GM12878 (cell line): ENCODE data around the gene ATP2B1. TPM values are rescaled to one million over a fixed set of nuclear protein-coding genes. Genes with fewer than 3 reads are reported as not detected.

Source experiments
- ATAC-seq: fragments of 200-7000 bp; cut with Tn5 transposase; 3 replicates; pipeline ENCODE4 v1.9.1; 2020; ENCODE audit warnings: mild to moderate bottlenecking, moderate library complexity
- BruUV-seq: library from RNA; stranded (reverse); fragments of 400-500 nt; replicated peaks from 2 replicates; lab custom pipeline; 2021; lab: Mats Ljungman, UMichigan
- CTCF ChIA-PET: fragments of 300-600 bp; sonication (Branson Sonifier 250); formaldehyde crosslinking; extraction: SDS; loops from one replicate; lab custom pipeline; 2021; ENCODE audit warnings: inconsistent platforms; lab: Yijun Ruan, JAX
- POLR2A ChIA-PET: fragments of 350-600 bp; formaldehyde crosslinking; extraction: SDS; loops from one replicate; lab custom pipeline; 2021; ENCODE audit warnings: inconsistent platforms; lab: Charles Lee
- RAD21 ChIA-PET: fragments of 300-600 bp; sonication (Branson Sonifier 250); formaldehyde crosslinking; loops from one replicate; lab custom pipeline; 2023; ENCODE audit warnings: antibody characterized with exemption; ENCODE audit not compliant: unreplicated experiment; lab: Charles Lee
- SMC1A ChIA-PET: fragments of 300-600 bp; sonication (Branson Sonifier 250); formaldehyde crosslinking; loops from one replicate; lab custom pipeline; 2023; ENCODE audit not compliant: unreplicated experiment, uncharacterized antibody; lab: Charles Lee
- DNase-seq: peaks from one replicate; pipeline ENCODE4 v3.0.0-alpha.2; 2011; ENCODE audit warnings: low read depth, low spot score
- FAIRE-seq: peaks from 3 replicates; lab custom pipeline; 2011; peaks lifted over from hg19 to GRCh38; lab: Jason Lieb, UNC
- H2AFZ ChIP-seq: 2 replicates; pipeline ENCODE4 v1.6.0; 2011; ENCODE audit warnings: low read depth, low read length, control low read depth; ENCODE audit not compliant: control insufficient read depth
- H3K27ac ChIP-seq: 2 replicates; pipeline ENCODE4 v1.5.1; 2011; ENCODE audit warnings: control low read depth; ENCODE audit not compliant: control insufficient read depth, insufficient read depth
- H3K27me3 ChIP-seq, 2 experiments: replicated peaks in 1 of 2; 2 replicates each; pipeline versions ENCODE4 v1.6.0 to v1.6.1; 2011; ENCODE audit warnings: low read length in 1 of 2; ENCODE audit not compliant: control insufficient read depth in 2 of 2, insufficient read depth in 2 of 2
- H3K36me3 ChIP-seq, 2 experiments: 2 replicates each; pipeline ENCODE4 v1.5.1; 2011; ENCODE audit warnings: low read length in 1 of 2; ENCODE audit not compliant: control insufficient read depth in 2 of 2, insufficient read depth in 2 of 2
- H3K4me1 ChIP-seq: 2 replicates; pipeline ENCODE4 v1.6.1; 2011; ENCODE audit warnings: mild to moderate bottlenecking, low read length, moderate library complexity, mixed read lengths; ENCODE audit not compliant: control insufficient read depth, insufficient read depth
- H3K4me2 ChIP-seq: 2 replicates; pipeline ENCODE4 v1.6.0; 2011; ENCODE audit warnings: control low read depth; ENCODE audit not compliant: control insufficient read depth, insufficient read depth
- H3K4me3 ChIP-seq: fragments of 200-600 bp; sonication (generic); 2 replicates; pipeline ENCODE4 v1.5.1; 2016
- H3K79me2 ChIP-seq: 2 replicates; pipeline ENCODE4 v1.6.0; 2011; ENCODE audit warnings: low read length; ENCODE audit not compliant: control insufficient read depth, insufficient read depth
- H3K9ac ChIP-seq: 2 replicates; pipeline ENCODE4 v1.8.0; 2011; ENCODE audit warnings: low read length, control low read depth, mixed read lengths; ENCODE audit not compliant: control insufficient read depth, insufficient read depth
- H3K9me3 ChIP-seq: replicated peaks from 3 replicates; pipeline ENCODE4 v1.5.1; 2011; ENCODE audit warnings: mild to moderate bottlenecking, low read length; ENCODE audit not compliant: control insufficient read depth, insufficient read depth
- H4K20me1 ChIP-seq: 2 replicates; pipeline ENCODE4 v1.6.0; 2011; ENCODE audit not compliant: control insufficient read depth, insufficient read depth
- BRCA1 ChIP-seq: IDR thresholded peaks from 2 replicates; pipeline ENCODE4 v1.6.1; 2011; ENCODE audit warnings: low read depth, low read length, improper control_type of control experiment
- CHD1 ChIP-seq: IDR thresholded peaks from 2 replicates; pipeline ENCODE4 v1.6.1; 2012; ENCODE audit warnings: low read depth, low read length, improper control_type of control experiment
- CREM ChIP-seq: IDR thresholded peaks from 2 replicates; pipeline ENCODE4 v1.6.1; 2014; ENCODE audit warnings: antibody characterized with exemption, low read depth
- EZH2 ChIP-seq: IDR thresholded peaks from 2 replicates; pipeline ENCODE4 v1.6.1; 2012; ENCODE audit warnings: low read depth, mild to moderate bottlenecking, control low read depth, inconsistent platforms, low read length, borderline replicate concordance; ENCODE audit not compliant: control insufficient read depth
- HDAC6 ChIP-seq: fragments of 200-600 bp; sonication (generic); IDR thresholded peaks from one replicate; pipeline ENCODE4 v1.8.0; 2017; ENCODE audit warnings: antibody characterized with exemption; ENCODE audit not compliant: unreplicated experiment
- IKZF1 ChIP-seq: fragments of 450-650 bp; conservative IDR thresholded peaks from 2 replicates; pipeline ENCODE4 v1.6.1; 2017; ENCODE audit warnings: antibody characterized with exemption, mild to moderate bottlenecking
- IRF3 ChIP-seq: fragments of 450-650 bp; IDR thresholded peaks from 2 replicates; pipeline ENCODE4 v1.6.1; 2014; ENCODE audit warnings: mild to moderate bottlenecking
- KAT2A ChIP-seq: conservative IDR thresholded peaks from 2 replicates; pipeline ENCODE4 v1.6.1; 2011; ENCODE audit warnings: low read depth, low read length; ENCODE audit not compliant: control insufficient read depth
- MTA3 ChIP-seq: IDR thresholded peaks from 2 replicates; pipeline ENCODE4 v1.6.1; 2012; ENCODE audit warnings: low read length, inconsistent platforms, borderline replicate concordance
- NBN ChIP-seq: fragments of 450-650 bp; IDR thresholded peaks from 2 replicates; pipeline ENCODE4 v1.6.1; 2016
- POLR2A ChIP-seq: IDR thresholded peaks from 2 replicates; pipeline ENCODE4 v1.6.1; 2011; ENCODE audit warnings: low read depth, mild to moderate bottlenecking, low read length
- RAD21 ChIP-seq: IDR thresholded peaks from 2 replicates; pipeline ENCODE4 v1.6.1; 2011; ENCODE audit warnings: mild to moderate bottlenecking, low read depth, low read length, moderate library complexity; ENCODE audit not compliant: insufficient read depth
- RFX5 ChIP-seq: IDR thresholded peaks from 2 replicates; pipeline ENCODE4 v1.6.1; 2011; ENCODE audit warnings: low read depth, low read length, improper control_type of control experiment
- WGBS: methylation state at CpG from one replicate; pipeline ENCODE4 v1.1.6; 2016; ENCODE audit warnings: low lambda C conversion rate; ENCODE audit not compliant: insufficient replicate concordance, insufficient coverage; ENCODE audit errors: missing lambda C conversion rate; 5-methylcytosine and 5-hydroxymethylcytosine counted together
- in situ Hi-C: fragments of 300-500 bp; cut with MboI; formaldehyde crosslinking; loops from 9 replicates; pipeline ENCODE4 v1.14.3; 2018; ENCODE audit warnings: mixed read lengths
- intact Hi-C: fragments of 100-400 bp; cut with micrococcal nuclease; formaldehyde crosslinking; loops from one replicate; pipeline ENCODE4 v1.14.2; 2022; ENCODE audit not compliant: unreplicated experiment
- polyA plus RNA-seq, 11 experiments: library from polyadenylated mRNA; depleted of rRNA in 4 of 11; unstranded in 6 of 11; stranded (reverse) in 5 of 11; fragments of >200 nt; fragmentation: Nextera tagmentation in 4 of 11; fragmentation: Illumina TruSeq in 1 of 11; extraction: Ambion mirVana in 4 of 11; extraction: Trizol in 1 of 11; gene quantifications; 1 replicate in 1 of 11; 2 replicates in 10 of 11; pipeline versions ENCODE4 v1.2.1 to v1.2.3, GENCODE V29; 2011 to 2016; ENCODE audit warnings: inconsistent platforms in 2 of 11, missing spikeins in 2 of 11, low read depth in 1 of 11
- total RNA-seq, 4 experiments: library from RNA; depleted of rRNA in 3 of 4; stranded (reverse); fragments of >200 nt in 3 of 4; fragmentation: Illumina TruSeq in 1 of 4; extraction: Trizol in 1 of 4; gene quantifications; 2 replicates each; pipeline versions ENCODE4 v1.2.1 to v1.2.3, GENCODE V29; 2013 to 2021
- TF ChIP-seq, protein P1 (sequence below): fragments of 150-350 bp; IDR thresholded peaks from 2 replicates; pipeline ENCODE4 v1.6.1; 2016; ENCODE audit warnings: low read depth, low read length
- TF ChIP-seq, protein P2 (sequence below): fragments of 450-650 bp; formaldehyde crosslinking; IDR thresholded peaks from 2 replicates; pipeline ENCODE4 v1.4.0; 2020; ENCODE audit warnings: mild to moderate bottlenecking, moderate library complexity
- TF ChIP-seq, protein P3 (sequence below): IDR thresholded peaks from 2 replicates; pipeline ENCODE4 v1.6.1; 2011; ENCODE audit warnings: low read depth, mild to moderate bottlenecking, low read length, moderate library complexity, borderline replicate concordance; ENCODE audit errors: extremely low read depth

ATP2B1 gene
- total and polyA plus RNA-seq, 10 of the 15 experiments (the other 5 are each of a cell fraction or from before 2014, with no cell fraction given) = 15.9 to 67.8 (median 48.5) TPM

DNA sequence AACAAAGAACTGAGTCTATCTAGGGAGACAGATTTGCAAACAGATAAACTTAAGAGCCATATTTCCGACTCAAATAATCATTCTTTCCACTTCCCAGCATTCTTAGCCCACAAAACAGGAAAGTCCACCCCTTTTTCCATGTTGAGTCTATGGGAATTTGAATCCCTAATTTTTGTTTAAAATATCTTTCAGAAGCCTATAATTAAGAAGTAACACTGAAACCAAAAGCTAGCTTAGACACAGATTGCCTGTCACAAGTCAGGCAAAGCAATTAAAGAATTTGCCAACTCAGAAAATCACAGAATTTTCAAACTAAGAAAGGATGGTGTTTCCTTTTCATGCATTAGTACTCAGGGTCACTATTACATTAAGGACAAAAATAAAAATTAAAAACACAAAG is 17.0 kb downstream of the ATP2B1 start (continued):
- TF ChIP-seq, protein P1, sequence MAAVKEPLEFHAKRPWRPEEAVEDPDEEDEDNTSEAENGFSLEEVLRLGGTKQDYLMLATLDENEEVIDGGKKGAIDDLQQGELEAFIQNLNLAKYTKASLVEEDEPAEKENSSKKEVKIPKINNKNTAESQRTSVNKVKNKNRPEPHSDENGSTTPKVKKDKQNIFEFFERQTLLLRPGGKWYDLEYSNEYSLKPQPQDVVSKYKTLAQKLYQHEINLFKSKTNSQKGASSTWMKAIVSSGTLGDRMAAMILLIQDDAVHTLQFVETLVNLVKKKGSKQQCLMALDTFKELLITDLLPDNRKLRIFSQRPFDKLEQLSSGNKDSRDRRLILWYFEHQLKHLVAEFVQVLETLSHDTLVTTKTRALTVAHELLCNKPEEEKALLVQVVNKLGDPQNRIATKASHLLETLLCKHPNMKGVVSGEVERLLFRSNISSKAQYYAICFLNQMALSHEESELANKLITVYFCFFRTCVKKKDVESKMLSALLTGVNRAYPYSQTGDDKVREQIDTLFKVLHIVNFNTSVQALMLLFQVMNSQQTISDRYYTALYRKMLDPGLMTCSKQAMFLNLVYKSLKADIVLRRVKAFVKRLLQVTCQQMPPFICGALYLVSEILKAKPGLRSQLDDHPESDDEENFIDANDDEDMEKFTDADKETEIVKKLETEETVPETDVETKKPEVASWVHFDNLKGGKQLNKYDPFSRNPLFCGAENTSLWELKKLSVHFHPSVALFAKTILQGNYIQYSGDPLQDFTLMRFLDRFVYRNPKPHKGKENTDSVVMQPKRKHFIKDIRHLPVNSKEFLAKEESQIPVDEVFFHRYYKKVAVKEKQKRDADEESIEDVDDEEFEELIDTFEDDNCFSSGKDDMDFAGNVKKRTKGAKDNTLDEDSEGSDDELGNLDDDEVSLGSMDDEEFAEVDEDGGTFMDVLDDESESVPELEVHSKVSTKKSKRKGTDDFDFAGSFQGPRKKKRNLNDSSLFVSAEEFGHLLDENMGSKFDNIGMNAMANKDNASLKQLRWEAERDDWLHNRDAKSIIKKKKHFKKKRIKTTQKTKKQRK = no peak
- TF ChIP-seq BRCA1 = no peak
- no peak for TF ChIP-seq RFX5

GRCh38 chr12:89690925-89691324 is 17.7 kb downstream of the ATP2B1 start:
- RAD21 ChIA-PET = interaction anchor here (1.0 kb wide), 1 partner anchor 24 kb away, joined by 3 read pairs; no protein-coding TSS in a partner anchor
- ATAC-seq (peak; percentile 18), FAIRE-seq (no peak), DNase-seq (no peak)
- peaks cover 7% of the 10 kb centered on the region for H3K4me1 ChIP-seq
- intact Hi-C loops (no loop called here), in situ Hi-C loops (no loop called here)
- no peaks in the 10 kb centered on the region for H3K27me3 ChIP-seq
- SMC1A ChIA-PET = interaction anchor here (1.3 to 1.4 kb wide), 3 partner anchors 12 to 147 kb away, joined by 3 to 6 read pairs (median 5); no protein-coding TSS in a partner anchor
- WGBS = 75% methylated on average over 1 of the region's 1 CpG
- no peak overlapping the region for H2AFZ ChIP-seq
- no peak overlapping the region for H3K9ac ChIP-seq
- CTCF ChIA-PET = no interaction called here
- no TSS peak for BruUV-seq
- no peak overlapping the region for H3K4me2 ChIP-seq
- no peaks in the 10 kb centered on the region for H4K20me1 ChIP-seq
- H3K9me3 ChIP-seq = peaks cover 4% of the 10 kb centered on the region
- H3K79me2 ChIP-seq = peaks cover 93% of the 10 kb centered on the region
- POLR2A ChIA-PET = no interaction called here
- no peak overlapping the region for H3K4me3 ChIP-seq
- H3K27ac ChIP-seq = no peak overlapping the region
- H3K36me3 ChIP-seq = no peaks in the 10 kb centered on the region
- TF ChIP-seq IKZF1 (no peak), CREM (no peak), NBN (no peak), KAT2A (no peak), CHD1 (no peak), MTA3 (no peak), POLR2A (no peak), EZH2 (no peak), HDAC6 (no peak), RAD21 (no peak), IRF3 (no peak)
- TF ChIP-seq, protein P2, sequence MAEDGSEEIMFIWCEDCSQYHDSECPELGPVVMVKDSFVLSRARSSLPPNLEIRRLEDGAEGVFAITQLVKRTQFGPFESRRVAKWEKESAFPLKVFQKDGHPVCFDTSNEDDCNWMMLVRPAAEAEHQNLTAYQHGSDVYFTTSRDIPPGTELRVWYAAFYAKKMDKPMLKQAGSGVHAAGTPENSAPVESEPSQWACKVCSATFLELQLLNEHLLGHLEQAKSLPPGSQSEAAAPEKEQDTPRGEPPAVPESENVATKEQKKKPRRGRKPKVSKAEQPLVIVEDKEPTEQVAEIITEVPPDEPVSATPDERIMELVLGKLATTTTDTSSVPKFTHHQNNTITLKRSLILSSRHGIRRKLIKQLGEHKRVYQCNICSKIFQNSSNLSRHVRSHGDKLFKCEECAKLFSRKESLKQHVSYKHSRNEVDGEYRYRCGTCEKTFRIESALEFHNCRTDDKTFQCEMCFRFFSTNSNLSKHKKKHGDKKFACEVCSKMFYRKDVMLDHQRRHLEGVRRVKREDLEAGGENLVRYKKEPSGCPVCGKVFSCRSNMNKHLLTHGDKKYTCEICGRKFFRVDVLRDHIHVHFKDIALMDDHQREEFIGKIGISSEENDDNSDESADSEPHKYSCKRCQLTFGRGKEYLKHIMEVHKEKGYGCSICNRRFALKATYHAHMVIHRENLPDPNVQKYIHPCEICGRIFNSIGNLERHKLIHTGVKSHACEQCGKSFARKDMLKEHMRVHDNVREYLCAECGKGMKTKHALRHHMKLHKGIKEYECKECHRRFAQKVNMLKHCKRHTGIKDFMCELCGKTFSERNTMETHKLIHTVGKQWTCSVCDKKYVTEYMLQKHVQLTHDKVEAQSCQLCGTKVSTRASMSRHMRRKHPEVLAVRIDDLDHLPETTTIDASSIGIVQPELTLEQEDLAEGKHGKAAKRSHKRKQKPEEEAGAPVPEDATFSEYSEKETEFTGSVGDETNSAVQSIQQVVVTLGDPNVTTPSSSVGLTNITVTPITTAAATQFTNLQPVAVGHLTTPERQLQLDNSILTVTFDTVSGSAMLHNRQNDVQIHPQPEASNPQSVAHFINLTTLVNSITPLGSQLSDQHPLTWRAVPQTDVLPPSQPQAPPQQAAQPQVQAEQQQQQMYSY (CRISPR knock-in tag) = no peak
- TF ChIP-seq, protein P3, sequence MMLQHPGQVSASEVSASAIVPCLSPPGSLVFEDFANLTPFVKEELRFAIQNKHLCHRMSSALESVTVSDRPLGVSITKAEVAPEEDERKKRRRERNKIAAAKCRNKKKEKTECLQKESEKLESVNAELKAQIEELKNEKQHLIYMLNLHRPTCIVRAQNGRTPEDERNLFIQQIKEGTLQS = no peak
